ENCODE results near the gene USP37. TPM values are rescaled to one million over a fixed set of nuclear protein-coding genes. Genes with fewer than 3 reads are reported as not detected.

The USP37 gene
- total RNA-seq, 4 donors from 2014 or later, result 6.7 to 15.0 (median 8.5) TPM

DNA sequence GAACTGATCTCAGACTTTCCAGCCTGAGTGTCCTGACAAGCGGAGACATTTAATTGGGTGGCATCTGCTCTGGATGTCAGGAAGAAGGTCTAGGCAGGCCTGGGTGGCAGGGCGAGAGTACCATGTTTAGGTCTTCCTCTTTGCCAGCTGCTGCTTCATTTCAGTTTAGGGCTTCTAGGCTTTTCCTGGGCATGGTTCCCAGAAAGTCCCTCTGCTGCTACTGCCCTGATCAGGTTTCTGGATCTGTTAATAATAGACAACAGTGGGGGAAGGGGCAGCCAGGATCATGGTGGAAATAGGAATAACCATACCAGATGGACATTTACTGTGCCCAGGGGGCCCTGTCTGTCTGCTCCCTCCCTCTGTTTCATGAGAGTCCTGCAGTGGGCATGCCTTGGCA lies 37.3 kb upstream of the USP37 start:
- WGBS, result 79% methylated on average over 2 of the region's 2 CpGs
- DNase-seq (ENCODE audit: extremely low spot score), result no peak
- H3K4me1 ChIP-seq, result peaks cover 9 to 42% (median 28%) of the 10 kb centered on the region in 4 donors
- TF ChIP-seq, protein P1, sequence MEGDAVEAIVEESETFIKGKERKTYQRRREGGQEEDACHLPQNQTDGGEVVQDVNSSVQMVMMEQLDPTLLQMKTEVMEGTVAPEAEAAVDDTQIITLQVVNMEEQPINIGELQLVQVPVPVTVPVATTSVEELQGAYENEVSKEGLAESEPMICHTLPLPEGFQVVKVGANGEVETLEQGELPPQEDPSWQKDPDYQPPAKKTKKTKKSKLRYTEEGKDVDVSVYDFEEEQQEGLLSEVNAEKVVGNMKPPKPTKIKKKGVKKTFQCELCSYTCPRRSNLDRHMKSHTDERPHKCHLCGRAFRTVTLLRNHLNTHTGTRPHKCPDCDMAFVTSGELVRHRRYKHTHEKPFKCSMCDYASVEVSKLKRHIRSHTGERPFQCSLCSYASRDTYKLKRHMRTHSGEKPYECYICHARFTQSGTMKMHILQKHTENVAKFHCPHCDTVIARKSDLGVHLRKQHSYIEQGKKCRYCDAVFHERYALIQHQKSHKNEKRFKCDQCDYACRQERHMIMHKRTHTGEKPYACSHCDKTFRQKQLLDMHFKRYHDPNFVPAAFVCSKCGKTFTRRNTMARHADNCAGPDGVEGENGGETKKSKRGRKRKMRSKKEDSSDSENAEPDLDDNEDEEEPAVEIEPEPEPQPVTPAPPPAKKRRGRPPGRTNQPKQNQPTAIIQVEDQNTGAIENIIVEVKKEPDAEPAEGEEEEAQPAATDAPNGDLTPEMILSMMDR (IDR thresholded peaks at IDR 0.05), result no peak
- TF ChIP-seq POLR2A (IDR thresholded peaks at IDR 0.05; ENCODE audit: low read depth), result no peak
- no peaks in the 10 kb centered on the region for H3K9me3 ChIP-seq
- no peaks in the 10 kb centered on the region for H3K27me3 ChIP-seq
- no peak overlapping the region for H3K4me3 ChIP-seq
- peak overlapping the region in 1 of 4 donors; percentile 28 for H3K27ac ChIP-seq (replicated peaks in 1 of 4)
- no peaks in the 10 kb centered on the region for H3K36me3 ChIP-seq
- intact Hi-C loops (cut with DNase I), result no loop called here

DNA sequence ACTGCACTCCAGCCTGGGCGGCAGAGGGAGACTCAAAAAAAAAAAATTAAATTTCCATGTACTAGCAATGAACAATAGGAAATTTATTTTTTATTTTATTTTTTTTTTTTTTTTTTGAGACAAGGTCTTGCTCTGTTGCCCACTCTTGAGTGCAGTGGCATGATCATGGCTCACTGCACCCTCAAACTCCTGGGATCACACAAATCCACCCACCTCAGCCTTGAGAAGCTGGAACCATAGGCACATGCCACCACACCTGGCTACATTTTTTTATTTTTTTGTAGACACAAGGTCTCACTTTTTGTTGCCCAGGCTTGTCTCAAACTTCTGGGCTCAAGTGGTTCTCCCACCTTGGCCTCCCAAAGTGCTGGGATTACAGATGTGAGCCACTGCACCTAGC lies 17.4 kb upstream of the USP37 start:
- Histone ChIP-seq H3K4me1 (no peaks in the 10 kb centered on the region), H3K27ac (replicated peaks in 1 of 4) (no peak overlapping the region), H3K9me3 (no peaks in the 10 kb centered on the region), H3K27me3 (no peaks in the 10 kb centered on the region), H3K36me3 (peaks cover 52 to 99% (median 82%) of the 10 kb centered on the region in 4 donors), H3K4me3 (no peak overlapping the region)
- intact Hi-C loops (cut with DNase I), result no loop called here
- WGBS, result 81% methylated on average over 1 of the region's 1 CpG
- TF ChIP-seq, protein P1 (IDR thresholded peaks at IDR 0.05), result no peak
- TF ChIP-seq POLR2AphosphoS5 (IDR thresholded peaks at IDR 0.05) (no peak), EP300 (IDR thresholded peaks at IDR 0.05) (no peak), POLR2A (IDR thresholded peaks at IDR 0.05; ENCODE audit: low read depth) (no peak)
- no peak for DNase-seq (ENCODE audit: extremely low spot score)

DNA sequence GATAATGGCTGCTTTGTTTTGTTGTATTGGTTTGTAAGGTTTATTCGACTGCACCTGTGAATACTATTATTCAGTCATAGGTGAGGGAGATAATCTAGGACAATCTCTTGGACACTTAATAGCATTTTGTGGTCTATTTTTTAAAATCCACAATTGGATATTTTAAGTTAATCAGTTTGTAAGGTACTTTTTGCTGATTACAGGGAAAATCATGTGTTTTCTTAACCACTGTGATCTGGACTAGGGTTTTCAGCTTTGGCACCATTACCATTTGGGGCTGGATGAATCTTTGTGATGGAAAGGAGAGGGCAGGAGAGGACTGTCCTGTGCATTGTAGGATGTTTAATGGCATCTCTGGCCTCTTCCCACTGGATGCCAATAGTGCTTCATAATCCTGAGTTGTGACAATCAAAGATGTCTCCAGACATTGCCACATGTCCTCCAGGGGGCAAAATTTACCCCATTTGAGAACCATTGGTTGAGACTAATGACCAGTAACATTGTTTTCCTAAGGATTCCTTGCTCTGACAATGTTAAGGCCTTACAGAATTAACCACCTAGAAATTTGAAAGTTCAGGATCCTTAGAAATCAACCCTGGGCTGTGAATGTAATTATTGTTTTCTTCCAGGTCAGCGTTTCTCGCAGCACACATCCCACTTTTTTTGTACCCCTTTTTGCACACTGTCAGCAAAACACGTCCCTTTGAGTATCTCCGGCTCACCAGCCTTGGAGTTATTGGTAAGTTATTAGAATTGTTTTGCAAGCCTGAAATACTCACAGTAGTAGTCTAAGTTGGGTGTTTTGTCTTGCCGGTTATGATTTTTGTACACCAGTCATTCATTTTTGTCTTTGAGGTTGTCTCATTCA lies 16.1 kb upstream of the USP37 start:
- no peak for DNase-seq (ENCODE audit: extremely low spot score)
- Histone ChIP-seq H3K4me3 (no peak overlapping the region), H3K36me3 (peaks cover 38 to 87% (median 71%) of the 10 kb centered on the region in 4 donors), H3K4me1 (no peaks in the 10 kb centered on the region), H3K27me3 (no peaks in the 10 kb centered on the region), H3K9me3 (no peaks in the 10 kb centered on the region), H3K27ac (replicated peaks in 1 of 4) (no peak overlapping the region)
- WGBS, result 94% methylated on average over 6 of the region's 6 CpGs
- intact Hi-C loops (cut with DNase I), result loop anchor here (5.0 kb wide), 1 partner anchor 63 kb away; no protein-coding TSS in a partner anchor
- no peak for TF ChIP-seq POLR2A (IDR thresholded peaks at IDR 0.05; ENCODE audit: low read depth)
- TF ChIP-seq, protein P1 (IDR thresholded peaks at IDR 0.05), result no peak
- TF ChIP-seq POLR2AphosphoS5 (IDR thresholded peaks at IDR 0.05), result no peak
- no peak for TF ChIP-seq EP300 (IDR thresholded peaks at IDR 0.05)

DNA sequence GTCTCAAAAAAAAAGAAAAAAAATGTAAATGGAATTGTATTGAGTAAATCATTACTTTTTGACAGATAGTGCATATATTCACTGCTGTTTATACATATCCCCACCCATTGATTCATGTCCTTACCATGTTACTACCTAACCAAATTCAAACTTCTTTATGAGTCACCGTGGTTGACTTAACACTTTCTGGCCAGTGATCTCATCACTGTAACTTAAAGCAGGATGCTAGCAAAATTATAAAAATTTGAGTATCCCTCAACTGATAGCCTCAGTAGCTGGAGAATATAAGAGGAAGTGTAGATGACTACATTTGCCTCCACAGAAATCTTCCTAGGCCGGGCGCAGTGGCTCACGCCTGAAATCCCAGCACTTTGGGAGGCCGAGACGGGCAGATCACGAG lies 13.9 kb upstream of the USP37 start:
- peaks cover 10 to 18% (median 14%) of the 10 kb centered on the region in 4 donors for H3K4me1 ChIP-seq
- H3K27me3 ChIP-seq, result no peaks in the 10 kb centered on the region
- DNase-seq (ENCODE audit: extremely low spot score), result no peak
- no peaks in the 10 kb centered on the region for H3K9me3 ChIP-seq
- H3K4me3 ChIP-seq, result no peak overlapping the region
- intact Hi-C loops (cut with DNase I), result loop anchor here (5.0 kb wide), 1 partner anchor 65 kb away; no protein-coding TSS in a partner anchor
- no peak overlapping the region for H3K27ac ChIP-seq (replicated peaks in 1 of 4)
- TF ChIP-seq POLR2A (IDR thresholded peaks at IDR 0.05; ENCODE audit: low read depth) (no peak), POLR2AphosphoS5 (IDR thresholded peaks at IDR 0.05) (no peak), EP300 (IDR thresholded peaks at IDR 0.05) (no peak)
- TF ChIP-seq, protein P1 (IDR thresholded peaks at IDR 0.05), result no peak
- WGBS, result 95% methylated on average over 7 of the region's 7 CpGs
- H3K36me3 ChIP-seq, result peaks cover 22 to 68% (median 54%) of the 10 kb centered on the region in 4 donors

Data from esophagus muscularis mucosa (tissue), 4 donors.